H1 (cell line): ENCODE results near the gene B3GAT1. TPM values are rescaled to one million over a fixed set of nuclear protein-coding genes. Genes with fewer than 3 reads are reported as not detected.

Experiments used
- CTCF ChIA-PET: fragments of 300-600 bp; sonication (Branson Sonifier 250); formaldehyde crosslinking; loops from one replicate; lab custom pipeline; 2021; ENCODE audit not compliant: partially characterized antibody; lab: Charles Lee
- POLR2A ChIA-PET: fragments of 300-600 bp; sonication (Branson Sonifier 250); formaldehyde crosslinking; loops from one replicate; lab custom pipeline; 2021; ENCODE audit warnings: inconsistent platforms; ENCODE audit not compliant: partially characterized antibody; lab: Charles Lee
- DNase-seq, 2 experiments: peaks; one replicate each; pipeline versions ENCODE4 v3.0.0 to v3.0.0-alpha.2; 2010 to 2022; ENCODE audit warnings: low spot score in 2 of 2, low read depth in 1 of 2, mixed read lengths in 1 of 2
- FAIRE-seq: peaks from 2 replicates; lab custom pipeline; 2011; peaks lifted over from hg19 to GRCh38; lab: Jason Lieb, UNC
- H2AFZ ChIP-seq: 2 replicates; pipeline ENCODE4 v1.8.1; 2012; ENCODE audit warnings: low read length, inconsistent platforms
- H2AK5ac ChIP-seq: 2 replicates; pipeline ENCODE4 v1.6.1; 2013; ENCODE audit warnings: low read depth, low read length
- H2BK120ac ChIP-seq: replicated peaks from 2 replicates; pipeline ENCODE3; 2013; ENCODE audit warnings: low read depth, low read length, inconsistent platforms
- H2BK12ac ChIP-seq: 2 replicates; pipeline ENCODE4 v1.6.1; 2013; ENCODE audit warnings: low read depth, low read length
- H2BK15ac ChIP-seq: 2 replicates; pipeline ENCODE4 v1.6.1; 2013; ENCODE audit warnings: low read length
- H2BK20ac ChIP-seq: 2 replicates; pipeline ENCODE4 v1.6.1; 2013; ENCODE audit warnings: low read length
- H2BK5ac ChIP-seq: 2 replicates; pipeline ENCODE4 v1.6.1; 2013; ENCODE audit warnings: low read depth, low read length
- H3K14ac ChIP-seq: 2 replicates; pipeline ENCODE4 v1.6.1; 2013; ENCODE audit warnings: inconsistent platforms; ENCODE audit not compliant: insufficient read length
- H3K18ac ChIP-seq: 2 replicates; pipeline ENCODE4 v1.6.1; 2013; ENCODE audit warnings: low read length; ENCODE audit errors: extremely low read depth
- H3K23ac ChIP-seq: 2 replicates; pipeline ENCODE4 v1.6.1; 2013; ENCODE audit warnings: inconsistent platforms; ENCODE audit not compliant: insufficient read length
- H3K23me2 ChIP-seq: 2 replicates; pipeline ENCODE4 v1.6.1; 2013; ENCODE audit warnings: low read depth, low read length
- H3K27ac ChIP-seq: 2 replicates; pipeline ENCODE4 v1.6.1; 2011; ENCODE audit warnings: low read depth, low read length, inconsistent platforms
- H3K27me3 ChIP-seq, 4 experiments: replicated peaks in 1 of 4; 1 replicate in 1 of 4; 2 replicates in 3 of 4; pipeline versions ENCODE4 v1.6.1 to v1.8.1; 2011 to 2013; ENCODE audit warnings: low read length in 3 of 4, mild to moderate bottlenecking in 3 of 4, inconsistent platforms in 2 of 4, mixed read lengths in 2 of 4, moderate library complexity in 1 of 4; ENCODE audit not compliant: control insufficient read depth in 3 of 4, insufficient read depth in 3 of 4; ENCODE audit errors: extremely low read depth in 1 of 4
- H3K36me3 ChIP-seq, 4 experiments: 2 replicates each; pipeline versions ENCODE4 v1.6.1 to v1.8.1; 2011 to 2013; ENCODE audit warnings: mild to moderate bottlenecking in 4 of 4, low read length in 3 of 4, moderate library complexity in 2 of 4, control low read depth in 1 of 4, inconsistent platforms in 1 of 4; ENCODE audit not compliant: insufficient read depth in 4 of 4, control insufficient read depth in 2 of 4
- H3K4ac ChIP-seq: replicated peaks from 2 replicates; pipeline ENCODE3; 2013; ENCODE audit warnings: low read length, low read depth, mixed read lengths, inconsistent platforms; ENCODE audit not compliant: insufficient read length
- H3K4me1 ChIP-seq, 4 experiments: replicated peaks in 1 of 4; 1 replicate in 1 of 4; 2 replicates in 3 of 4; pipeline versions ENCODE4 v1.6.1 to v1.8.1; 2011 to 2013; ENCODE audit warnings: low read length in 3 of 4, inconsistent platforms in 2 of 4, mixed read lengths in 1 of 4; ENCODE audit not compliant: insufficient read depth in 4 of 4, control insufficient read depth in 3 of 4
- H3K4me2 ChIP-seq, 2 experiments: 2 replicates each; pipeline versions ENCODE4 v1.6.1 to v1.8.1; 2011 to 2013; ENCODE audit warnings: low read depth in 2 of 2, low read length in 2 of 2, control low read depth in 1 of 2, inconsistent platforms in 1 of 2, mild to moderate bottlenecking in 1 of 2; ENCODE audit not compliant: insufficient read depth in 1 of 2
- H3K4me3 ChIP-seq, 4 experiments: fragments of 200-600, 300-600 bp in 1 of 4; sonication (generic), shearing (Covaris generic), sonication (Bioruptor Twin) in 1 of 4; 2 replicates each; pipeline versions ENCODE4 v1.5.1 to v1.8.1; 2011 to 2016; ENCODE audit warnings: low read length in 4 of 4, low read depth in 3 of 4, control low read depth in 2 of 4, inconsistent platforms in 2 of 4, mild to moderate bottlenecking in 2 of 4, mixed read lengths in 1 of 4, moderate library complexity in 1 of 4; ENCODE audit not compliant: insufficient read depth in 2 of 4; ENCODE audit errors: extremely low read depth in 1 of 4
- H3K56ac ChIP-seq: replicated peaks from 2 replicates; pipeline ENCODE3; 2013; ENCODE audit warnings: low read depth, mild to moderate bottlenecking, mixed read lengths, low read length, inconsistent platforms; ENCODE audit not compliant: insufficient read length
- H3K79me1 ChIP-seq: 2 replicates; pipeline ENCODE4 v1.6.1; 2013; ENCODE audit warnings: low read depth, low read length, control low read depth
- H3K79me2 ChIP-seq, 2 experiments: 2 replicates each; pipeline versions ENCODE4 v1.6.1 to v1.8.1; 2012 to 2013; ENCODE audit warnings: low read length in 2 of 2, mild to moderate bottlenecking in 2 of 2, inconsistent platforms in 1 of 2; ENCODE audit not compliant: insufficient read depth in 2 of 2, control insufficient read depth in 1 of 2
- H3K9ac ChIP-seq, 4 experiments: replicated peaks in 1 of 4; 1 replicate in 1 of 4; 2 replicates in 3 of 4; pipeline versions ENCODE4 v1.6.1 to v1.8.1; 2011 to 2013; ENCODE audit warnings: low read depth in 3 of 4, low read length in 3 of 4, control low read depth in 2 of 4, mild to moderate bottlenecking in 2 of 4, moderate library complexity in 2 of 4, inconsistent platforms in 1 of 4; ENCODE audit errors: extremely low read depth in 1 of 4
- H3K9me3 ChIP-seq, 2 experiments: 2 replicates each; pipeline versions ENCODE4 v1.6.1 to v1.8.1; 2012 to 2013; ENCODE audit warnings: mild to moderate bottlenecking in 2 of 2, moderate library complexity in 2 of 2, control low read depth in 1 of 2, inconsistent platforms in 1 of 2, low read depth in 1 of 2, low read length in 1 of 2, mixed read lengths in 1 of 2; ENCODE audit not compliant: insufficient read depth in 2 of 2
- H4K20me1 ChIP-seq, 2 experiments: replicated peaks in 1 of 2; 2 replicates each; pipeline versions ENCODE3 to v1.8.1; 2011 to 2013; ENCODE audit warnings: inconsistent platforms in 2 of 2, low read length in 2 of 2, mild to moderate bottlenecking in 1 of 2; ENCODE audit not compliant: insufficient read depth in 2 of 2, control insufficient read depth in 1 of 2
- H4K5ac ChIP-seq: 2 replicates; pipeline ENCODE4 v1.6.1; 2013; ENCODE audit warnings: low read length, low read depth, mixed read lengths, inconsistent platforms; ENCODE audit not compliant: insufficient read length
- H4K8ac ChIP-seq: 2 replicates; pipeline ENCODE4 v1.8.0; 2013; ENCODE audit warnings: mild to moderate bottlenecking, moderate library complexity, low read length, inconsistent platforms; ENCODE audit not compliant: insufficient read depth; ENCODE audit errors: extremely low read depth
- H4K91ac ChIP-seq: replicated peaks from 2 replicates; pipeline ENCODE3; 2013; ENCODE audit warnings: low read length, mixed read lengths, inconsistent platforms; ENCODE audit not compliant: insufficient read length
- POLR2AphosphoS5 ChIP-seq: IDR thresholded peaks from 2 replicates; pipeline ENCODE4 v1.6.1; 2011; ENCODE audit warnings: low read depth, low read length
- TAF1 ChIP-seq: IDR thresholded peaks from 2 replicates; pipeline ENCODE4 v1.6.1; 2011; ENCODE audit warnings: mild to moderate bottlenecking, low read depth, low read length
- WGBS, 2 experiments: shearing (Covaris generic) in 1 of 2; methylation state at CpG; one replicate each; pipeline versions ENCODE4 v1.1.6 to v1.1.7; 2013 to 2015; ENCODE audit warnings: low lambda C conversion rate in 2 of 2, mixed read lengths in 2 of 2, inconsistent platforms in 1 of 2, low coverage in 1 of 2, missing lambda C conversion rate in 1 of 2; ENCODE audit not compliant: insufficient replicate concordance in 2 of 2, insufficient coverage in 1 of 2, insufficient read length in 1 of 2; ENCODE audit errors: extremely low coverage in 1 of 2, missing lambda C conversion rate in 1 of 2; 5-methylcytosine and 5-hydroxymethylcytosine counted together
- polyA plus RNA-seq, 7 experiments: library from polyadenylated mRNA; depleted of rRNA in 3 of 7; stranded (reverse) in 5 of 7; unstranded in 2 of 7; fragments of >200 nt in 5 of 7; fragments of 200-250 nt in 2 of 7; gene quantifications; 1 replicate in 5 of 7; 2 replicates in 1 of 7; 4 replicates in 1 of 7; pipeline versions ENCODE4 v1.2.1 to v1.2.3, GENCODE V29; 2011 to 2013; ENCODE audit warnings: missing spikeins in 2 of 7, mixed read lengths in 2 of 7
- total RNA-seq: library from RNA; stranded (reverse); fragmentation: NEBNext Ultra II Directional; extraction: Animal tissue kit (Norgen Biotek cat#: 25700); gene quantifications from 2 replicates; pipeline ENCODE4 v1.2.1, GENCODE V29; 2021

Gene B3GAT1
- total and polyA plus RNA-seq, 2 of the 8 experiments (the other 6 are each of a cell fraction or from before 2014, with no cell fraction given): 19.7 to 32.4 TPM

DNA sequence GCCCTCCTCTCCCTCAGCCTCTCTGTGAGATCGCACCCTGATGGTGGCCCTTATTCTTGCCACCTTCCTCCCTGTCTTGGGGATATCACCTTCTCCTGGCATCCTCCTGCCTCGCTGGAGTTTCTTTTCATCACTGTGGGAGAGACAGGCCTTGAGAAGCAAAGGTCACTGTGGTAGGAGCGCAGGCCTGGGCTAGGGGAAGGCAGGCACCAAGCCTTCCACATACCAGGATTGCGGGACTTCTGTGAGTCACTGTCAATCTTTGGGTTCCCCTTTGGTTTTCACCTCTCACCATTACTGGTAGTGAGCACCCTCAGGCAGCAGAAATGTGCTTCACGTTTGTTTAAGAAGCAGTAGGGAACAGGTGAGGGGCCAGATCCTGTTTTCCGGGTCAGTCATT, 31.2 kb upstream of the B3GAT1 start:
- no peak overlapping the region for H3K4me3 ChIP-seq
- H4K8ac ChIP-seq: no peak overlapping the region
- H3K23ac ChIP-seq: no peak overlapping the region
- H3K56ac ChIP-seq: no peak overlapping the region
- no peak overlapping the region for H2BK15ac ChIP-seq
- no peak overlapping the region for H2BK120ac ChIP-seq
- ChIA-PET POLR2A (no interaction called here), CTCF (no interaction called here)
- FAIRE-seq (no peak), DNase-seq (no peak)
- H3K27ac ChIP-seq: no peak overlapping the region
- H2AK5ac ChIP-seq: no peak overlapping the region
- no peaks in the 10 kb centered on the region for H3K36me3 ChIP-seq
- no peaks in the 10 kb centered on the region for H3K79me2 ChIP-seq
- 78% methylated on average over 6 of the region's 6 CpGs; no CpG with 5 or more reads in 1 of the 2 experiments for WGBS, 2 experiments
- H3K4me1 ChIP-seq: peaks cover 0 to 3% (median 1%) of the 10 kb centered on the region in 4 experiments; a peak in 3 of 7 replicates
- no peak overlapping the region for H3K18ac ChIP-seq
- no peak overlapping the region for H2BK12ac ChIP-seq
- 0 out of 2 replicates have a peak overlapping the region, but pooled peaks have one; percentile 21 for H2BK5ac ChIP-seq
- peaks cover 4% of the 10 kb centered on the region; the same call in 1 of the 2 replicates for H3K23me2 ChIP-seq
- no peaks in the 10 kb centered on the region for H3K27me3 ChIP-seq
- H3K14ac ChIP-seq: no peak overlapping the region
- no peak overlapping the region for H2AFZ ChIP-seq
- no peak overlapping the region for H4K5ac ChIP-seq
- no peak overlapping the region for H2BK20ac ChIP-seq
- no peak overlapping the region for H3K4me2 ChIP-seq
- H3K79me1 ChIP-seq: no peaks in the 10 kb centered on the region; the same call in 1 of the 2 replicates
- H4K20me1 ChIP-seq: no peaks in the 10 kb centered on the region
- no peak overlapping the region for H4K91ac ChIP-seq
- no peaks in the 10 kb centered on the region for H3K9me3 ChIP-seq
- no peak overlapping the region for H3K4ac ChIP-seq
- TF ChIP-seq POLR2AphosphoS5: no peak
- TF ChIP-seq TAF1: no peak
- no peak overlapping the region for H3K9ac ChIP-seq
